Stimulated activated CD8-positive, alpha-beta memory T cell treated with anti-CD3 and anti-CD28 coated beads, Interleukin-7, amount 100 ng/mL, for 1 hour (primary cell): ENCODE measurements around the gene HECA.
A peak's percentile ranks its signal among the peaks of the same experiment; 100 is the strongest.
"Not testable (repeated sequence)": the region's sequence is repeated elsewhere in the genome, so short reads cannot be mapped to it uniquely, and the experiment has no call there.

Experiments
- DNase-seq, 2 donors: peaks; one replicate each; pipeline ENCODE4 v3.0.0-alpha.2; 2020; ENCODE audit warnings: low read depth in 2 of 2

HECA gene, protein sequence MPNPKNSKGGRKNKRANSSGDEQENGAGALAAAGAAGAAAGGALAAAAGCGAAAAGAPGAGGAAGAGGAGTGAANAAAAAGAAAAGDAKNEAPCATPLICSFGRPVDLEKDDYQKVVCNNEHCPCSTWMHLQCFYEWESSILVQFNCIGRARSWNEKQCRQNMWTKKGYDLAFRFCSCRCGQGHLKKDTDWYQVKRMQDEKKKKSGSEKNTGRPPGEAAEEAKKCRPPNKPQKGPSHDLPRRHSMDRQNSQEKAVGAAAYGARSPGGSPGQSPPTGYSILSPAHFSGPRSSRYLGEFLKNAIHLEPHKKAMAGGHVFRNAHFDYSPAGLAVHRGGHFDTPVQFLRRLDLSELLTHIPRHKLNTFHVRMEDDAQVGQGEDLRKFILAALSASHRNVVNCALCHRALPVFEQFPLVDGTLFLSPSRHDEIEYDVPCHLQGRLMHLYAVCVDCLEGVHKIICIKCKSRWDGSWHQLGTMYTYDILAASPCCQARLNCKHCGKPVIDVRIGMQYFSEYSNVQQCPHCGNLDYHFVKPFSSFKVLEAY

DNA sequence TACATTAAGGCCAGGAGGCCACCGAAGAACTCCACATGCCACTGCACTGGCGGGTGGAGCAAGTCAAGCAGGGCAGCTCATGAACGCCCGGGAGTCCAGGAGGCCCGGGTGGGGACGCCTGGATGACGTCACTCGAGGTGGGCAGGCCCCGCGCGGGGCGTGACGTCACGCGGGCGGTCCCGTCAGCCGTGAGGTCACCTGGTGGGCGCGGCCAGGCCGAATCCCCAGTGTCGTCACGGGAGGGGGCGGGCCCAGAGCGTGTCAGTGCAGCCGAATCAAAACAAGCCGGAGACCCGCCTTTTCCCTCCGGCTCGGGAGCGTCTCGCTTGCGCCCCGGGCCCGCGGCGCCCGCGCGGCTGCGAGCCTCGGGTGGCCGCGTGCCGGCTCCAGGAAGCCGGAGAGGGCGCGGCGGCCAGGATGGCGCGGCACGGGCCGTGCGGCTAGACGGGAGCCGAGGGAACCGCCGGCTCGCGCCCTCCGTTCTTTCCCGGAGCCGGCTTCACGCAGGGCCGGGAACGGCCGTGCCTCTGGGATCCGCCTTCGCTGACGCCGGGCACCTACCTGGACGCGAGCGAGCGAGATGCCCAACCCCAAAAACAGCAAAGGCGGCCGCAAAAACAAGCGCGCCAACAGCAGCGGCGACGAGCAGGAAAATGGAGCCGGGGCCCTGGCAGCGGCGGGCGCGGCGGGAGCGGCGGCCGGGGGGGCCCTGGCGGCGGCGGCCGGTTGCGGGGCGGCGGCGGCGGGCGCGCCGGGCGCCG is at the start of gene HECA:
Gene HECA (plus strand): TSS at position 264 of the 761 bp plus-strand sequence. CDS start 317 bp downstream, at position 581.
- DNase-seq: peak; percentile 98 to 99

DNA sequence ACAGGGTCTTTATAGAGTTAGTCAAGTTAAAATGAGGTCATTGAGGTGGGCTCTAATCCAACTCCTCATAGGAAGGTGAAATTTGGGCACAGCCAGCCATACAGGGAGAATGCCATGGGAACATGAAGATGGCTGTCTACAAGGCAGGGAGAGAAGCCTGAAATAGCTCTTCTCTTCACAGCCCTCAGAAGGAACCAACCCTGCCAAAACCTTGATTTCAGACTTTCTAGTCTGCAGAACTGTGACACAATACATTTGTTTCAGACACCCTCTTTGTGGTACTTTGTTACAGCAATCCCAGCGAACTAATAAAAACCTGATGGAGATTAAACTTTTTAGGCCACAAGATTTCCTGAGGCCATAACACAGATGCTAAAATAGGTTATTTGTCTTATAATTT is 43.1 kb upstream of the HECA start:
- DNase-seq: no peak

DNA sequence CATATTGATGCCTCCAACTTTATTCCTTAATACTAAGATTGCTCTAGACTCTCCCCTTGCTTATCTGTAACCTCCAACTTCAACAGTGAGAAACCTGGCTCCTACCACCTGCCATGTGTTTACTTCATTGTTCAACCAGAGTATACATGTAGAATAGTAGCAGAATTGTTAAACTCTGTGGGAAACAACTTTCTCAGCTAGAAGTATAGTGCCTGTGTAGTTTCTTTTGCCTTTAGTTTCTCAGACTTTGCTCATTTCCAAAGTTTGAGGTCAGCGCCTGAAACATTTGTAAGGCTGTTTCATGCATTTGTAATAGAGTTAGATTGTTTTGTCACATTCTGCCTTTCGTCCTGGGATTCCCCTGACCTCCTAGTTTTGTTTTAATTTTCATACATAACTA is 34.9 kb upstream of the HECA start:
- no peak for DNase-seq

DNA sequence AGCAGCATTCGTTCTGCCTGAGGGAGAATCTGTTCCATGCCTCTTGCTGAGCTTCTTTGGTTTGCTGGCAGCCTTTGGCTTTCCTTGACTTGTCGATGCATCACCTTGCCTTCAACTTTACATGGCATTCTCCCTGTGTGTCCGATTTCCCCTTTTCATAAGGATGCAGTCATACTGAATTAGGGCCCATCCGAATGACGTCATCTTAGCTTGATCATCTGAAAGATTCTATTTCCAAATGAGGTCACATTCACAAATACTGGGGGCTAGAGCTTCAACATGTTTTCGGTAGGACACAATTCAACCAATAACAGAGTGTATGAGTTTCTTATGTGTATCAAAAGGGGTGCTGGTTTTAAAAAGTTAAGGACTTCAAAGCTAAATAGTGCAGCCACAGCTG is 27.8 kb upstream of the HECA start:
- no peak for DNase-seq

DNA sequence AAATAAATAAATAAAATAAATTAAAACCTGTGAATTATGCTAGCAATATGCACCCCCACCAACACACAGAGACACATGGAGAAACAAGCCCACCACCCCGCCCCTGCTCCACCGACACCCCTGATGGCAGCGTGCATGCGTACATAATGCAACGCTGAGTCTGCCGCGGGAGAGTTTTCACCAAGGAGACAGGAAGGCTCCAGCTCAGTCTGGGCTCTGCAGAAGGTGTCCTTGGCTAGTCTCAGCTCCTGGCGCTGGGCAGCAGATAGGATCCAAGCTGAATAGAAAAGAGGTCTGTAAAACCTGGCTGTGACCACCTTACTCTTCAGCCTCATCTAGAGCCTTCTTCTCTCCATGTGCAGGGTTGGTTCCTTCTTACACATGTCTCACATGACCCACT is 26.5 kb upstream of the HECA start:
- DNase-seq: no peak

DNA sequence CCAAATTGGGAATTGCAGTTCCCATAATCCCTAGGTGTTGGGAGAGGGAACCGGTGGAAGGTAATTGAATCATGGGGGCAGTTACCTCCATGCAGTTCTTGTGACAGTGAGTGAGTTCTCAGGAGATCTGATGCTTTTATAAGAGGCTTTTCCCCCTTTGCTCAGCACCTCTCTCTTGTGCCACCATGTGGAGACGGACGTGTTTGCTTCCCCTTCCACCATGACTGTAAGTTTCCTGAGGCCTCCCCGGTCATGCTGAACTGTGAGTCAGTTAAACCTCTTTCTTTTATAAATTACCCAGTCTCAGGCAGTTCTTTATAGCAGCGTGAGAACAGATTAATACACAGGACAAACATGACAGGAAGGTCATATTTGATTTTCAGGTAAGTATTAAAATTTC is 25.3 kb upstream of the HECA start:
- no peak for DNase-seq

DNA sequence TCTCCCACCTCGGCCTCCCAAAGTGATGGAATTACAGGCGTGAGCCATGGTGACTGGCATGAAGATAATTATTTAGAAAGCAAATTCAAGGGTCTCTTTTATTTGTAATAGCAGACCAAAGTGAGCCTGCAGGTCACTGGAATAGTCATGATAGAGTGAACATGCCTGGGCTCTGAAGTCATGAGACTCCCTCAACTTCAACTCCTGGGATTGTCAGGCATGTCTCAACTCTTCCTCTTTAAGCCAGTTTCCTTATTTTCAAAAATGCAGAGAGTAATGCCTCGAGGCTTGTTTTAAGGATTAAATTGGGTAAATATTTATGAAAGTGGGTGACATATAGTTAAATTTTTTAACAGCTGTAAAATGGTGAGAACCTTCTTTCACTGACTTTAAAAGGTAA is 22.7 kb upstream of the HECA start:
- DNase-seq: no peak

DNA sequence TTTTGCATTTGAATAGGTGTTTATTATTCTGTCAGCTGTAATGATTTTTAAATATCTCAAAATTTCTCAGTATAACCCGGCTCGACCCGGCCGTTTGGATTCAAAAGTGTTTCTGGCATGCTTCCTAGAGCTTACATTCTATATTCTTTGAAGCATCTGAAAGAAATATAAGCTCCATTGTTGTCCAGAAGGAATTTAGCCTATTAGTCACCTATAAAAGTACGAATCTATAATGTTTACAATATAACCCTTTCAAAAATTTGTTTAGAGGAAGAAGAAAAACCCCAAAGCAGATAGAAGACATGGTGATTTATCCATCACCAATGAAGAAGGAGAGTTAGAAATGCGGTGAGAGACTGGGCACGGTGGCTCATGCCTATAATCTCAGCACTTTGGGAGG is 22.3 kb upstream of the HECA start:
- no peak for DNase-seq

DNA sequence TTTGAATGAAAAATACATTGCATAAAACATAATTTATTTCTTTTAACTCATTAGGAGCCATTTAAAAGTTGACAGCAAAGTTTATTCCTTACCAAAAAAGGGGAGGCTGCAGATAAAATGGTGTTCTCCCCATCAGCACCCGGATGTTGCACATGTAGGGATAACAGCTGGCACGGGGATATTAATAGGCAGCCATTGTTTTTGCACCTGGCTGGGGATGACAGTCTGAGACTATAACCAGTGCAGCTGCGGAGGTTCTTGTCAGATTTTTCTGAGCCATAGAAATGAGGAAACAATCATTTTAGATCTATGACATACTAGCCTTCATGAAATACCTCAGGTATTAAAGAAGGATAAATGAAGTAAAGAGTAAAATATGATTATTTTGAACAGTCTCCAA is 20.1 kb upstream of the HECA start:
- DNase-seq: no peak

DNA sequence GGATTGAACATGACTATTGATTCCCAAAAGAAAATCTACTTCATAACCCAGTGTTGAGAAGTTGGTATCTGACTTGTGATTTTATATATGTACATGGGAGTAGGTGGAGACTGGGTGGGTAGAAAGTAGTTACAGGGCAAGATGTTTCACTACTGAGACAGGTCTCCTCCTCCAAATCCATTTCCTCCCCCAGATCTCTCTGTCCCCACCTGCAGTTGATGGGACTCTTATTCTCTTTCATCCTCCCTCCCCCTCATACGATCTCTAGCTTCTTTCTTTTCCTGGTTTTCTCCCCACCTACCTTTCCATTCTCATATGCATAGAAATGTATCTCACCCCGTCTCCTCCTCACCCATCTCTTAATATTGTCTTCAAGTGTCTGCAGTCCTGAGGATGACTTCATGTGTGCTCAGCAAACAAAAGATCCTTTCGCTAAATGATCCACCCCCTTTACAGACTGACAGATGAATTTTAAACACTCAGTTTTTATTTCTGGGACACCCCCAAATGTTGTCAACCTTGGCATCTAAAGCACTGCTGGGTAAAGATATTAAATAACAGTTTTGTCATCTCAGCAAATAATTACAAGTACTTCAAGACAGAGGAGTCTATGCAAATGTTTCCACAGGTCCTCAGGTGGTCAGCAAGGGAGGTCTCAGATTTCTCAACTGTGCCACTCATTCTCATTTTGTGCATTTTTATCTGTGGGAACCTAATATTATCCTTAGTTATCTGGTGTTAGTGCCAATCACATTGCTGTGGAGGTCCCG is 18.7 kb upstream of the HECA start:
- DNase-seq: no peak

DNA sequence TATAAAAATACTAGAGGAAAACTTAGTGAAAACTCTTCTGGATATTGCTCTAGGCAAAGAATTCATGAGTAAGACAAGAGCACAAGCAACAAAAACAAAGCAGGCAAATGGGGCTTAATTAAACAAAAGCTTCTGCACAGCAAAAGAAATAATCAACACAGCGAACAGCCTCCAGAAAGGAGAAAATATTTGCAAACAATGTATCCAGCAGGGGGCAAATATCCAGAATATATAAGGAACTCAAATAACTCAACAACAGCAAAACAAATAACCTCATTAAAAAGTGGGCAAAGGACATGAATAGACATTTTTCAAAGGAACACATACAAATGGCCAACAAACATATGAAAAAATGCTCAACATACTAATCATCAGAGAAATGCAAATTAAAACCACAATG is 17.1 kb upstream of the HECA start:
- DNase-seq: no peak

DNA sequence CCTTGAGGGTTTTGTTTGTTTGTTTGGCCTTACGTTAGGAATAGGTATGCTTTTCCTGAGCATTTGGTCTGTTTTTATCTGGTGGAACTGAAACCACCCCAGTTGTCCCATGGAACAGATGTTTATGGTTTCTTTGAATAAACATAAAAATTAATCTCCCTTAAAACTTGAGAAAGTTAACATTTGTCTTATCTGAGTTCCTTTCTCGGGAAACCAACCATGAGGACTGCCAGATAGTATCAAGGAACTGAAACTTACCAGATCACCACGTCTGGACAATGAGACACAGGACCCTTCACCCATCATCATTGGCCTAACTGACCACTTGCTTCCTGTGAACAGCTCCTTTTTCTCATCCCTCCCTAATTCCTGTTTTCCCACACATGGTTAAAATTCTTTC is 15.3 kb upstream of the HECA start:
- no peak for DNase-seq

DNA sequence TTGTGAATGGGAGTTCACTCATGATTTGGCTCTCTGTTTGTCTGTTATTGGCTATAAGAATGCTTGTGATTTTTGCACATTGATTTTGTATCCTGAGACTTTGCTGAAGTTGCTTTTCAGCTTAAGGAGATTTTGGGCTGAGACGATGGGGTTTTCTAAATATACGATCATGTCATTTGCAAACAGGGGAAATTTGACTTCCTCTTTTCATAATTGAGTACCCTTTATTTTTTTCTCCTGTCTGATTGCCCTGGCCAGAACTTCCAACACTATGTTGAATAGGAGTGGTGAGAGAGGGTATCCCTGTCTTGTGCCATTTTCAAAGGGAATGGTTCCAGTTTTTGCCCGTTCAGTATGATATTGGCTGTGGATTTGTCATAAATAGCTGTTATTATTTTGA is 12.1 kb upstream of the HECA start:
- not testable (repeated sequence) for DNase-seq

DNA sequence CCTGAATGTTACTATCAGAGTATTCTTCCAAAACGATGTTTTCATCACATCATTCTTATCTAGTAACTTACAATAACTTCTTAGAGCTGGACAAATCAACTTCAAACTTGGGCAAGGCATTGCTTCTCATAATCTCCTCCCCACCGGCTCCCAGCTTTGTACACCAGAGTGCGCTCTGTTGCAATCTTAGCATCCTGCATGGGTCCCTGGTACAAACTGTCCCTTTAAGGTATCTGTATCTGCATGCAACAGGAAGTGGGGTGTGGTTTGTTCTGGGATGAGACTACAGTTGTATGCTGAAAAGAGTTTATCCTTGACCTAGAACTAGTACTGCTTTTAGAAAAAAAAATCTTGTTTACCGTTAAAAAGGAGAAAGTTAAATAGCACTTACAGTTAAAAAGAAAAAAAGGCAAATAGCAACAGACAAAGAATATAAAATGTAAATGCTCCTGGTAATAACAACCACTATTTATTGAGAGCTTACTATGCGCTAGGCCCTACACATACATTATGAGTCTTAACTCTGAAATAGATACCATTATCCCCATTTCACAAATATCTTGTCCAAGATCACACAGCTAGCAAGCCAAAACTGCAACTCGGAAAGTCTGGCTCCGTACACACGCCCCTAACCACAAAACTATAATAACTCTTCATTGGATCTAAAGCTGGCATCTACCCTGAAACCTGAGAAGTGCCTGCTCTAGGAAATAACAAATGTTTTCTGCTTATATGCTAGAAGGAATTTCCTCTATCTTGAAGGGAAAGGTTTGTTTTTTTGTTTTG is 9.8 kb upstream of the HECA start:
- peak; percentile 51 to 56 for DNase-seq

DNA sequence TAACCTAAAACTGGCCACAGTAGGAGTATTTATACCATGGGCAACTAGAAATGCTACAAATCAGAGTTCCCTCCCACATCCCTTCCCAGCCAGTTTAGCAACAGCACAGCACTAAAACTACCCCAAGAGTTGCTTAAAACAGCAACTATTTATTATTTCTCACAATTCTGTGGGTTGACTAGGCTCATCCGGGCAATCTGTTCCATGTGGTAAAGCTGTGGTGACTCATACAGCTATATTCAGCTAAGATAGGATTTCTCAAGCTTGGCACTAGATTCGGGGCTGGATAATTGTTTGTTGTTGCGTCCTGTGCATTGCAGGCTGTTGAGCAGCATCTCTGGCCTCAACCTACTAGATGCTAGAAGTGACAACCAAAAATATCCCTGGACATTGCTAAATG is 8.6 kb upstream of the HECA start:
- DNase-seq: no peak

DNA sequence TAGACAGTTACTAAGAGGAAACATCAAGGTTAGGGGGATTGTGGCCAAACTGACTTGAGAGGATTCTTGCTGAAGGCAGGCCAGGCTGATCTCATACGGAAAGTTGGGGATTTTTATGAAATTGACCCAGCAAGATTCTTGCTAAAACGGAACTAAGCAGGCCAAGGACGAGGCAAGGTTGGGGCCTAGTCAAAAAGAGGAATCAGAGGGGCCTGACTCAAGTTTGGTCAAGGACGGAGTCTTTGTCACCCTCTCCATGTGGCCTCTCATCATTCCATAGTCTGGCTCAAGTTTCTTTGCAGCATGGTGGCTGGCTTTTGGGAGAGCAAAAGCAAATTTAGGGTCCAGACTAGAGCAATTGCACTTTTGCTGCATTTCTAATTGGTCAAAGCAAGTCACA is 7.9 kb upstream of the HECA start:
- no peak for DNase-seq

DNA sequence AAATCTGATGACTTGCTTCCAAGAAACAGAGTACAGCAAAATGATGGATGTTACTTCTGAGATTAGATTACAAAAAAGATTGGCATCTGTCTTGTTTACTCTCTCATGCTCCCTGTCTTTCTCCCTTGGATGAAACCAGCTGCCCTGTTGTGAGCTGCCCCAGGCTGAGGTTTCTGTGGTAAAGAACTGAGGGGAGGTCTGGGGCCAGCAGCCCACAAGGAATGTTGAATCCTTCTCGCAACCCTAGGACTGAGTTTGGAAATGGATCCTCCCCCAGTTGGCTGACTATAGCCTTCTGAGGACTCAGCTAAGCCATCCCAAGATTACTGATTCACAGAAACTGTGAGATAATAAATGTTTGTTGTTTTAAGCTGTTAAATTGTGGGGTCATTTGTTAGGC is 5.6 kb upstream of the HECA start:
- no peak for DNase-seq

DNA sequence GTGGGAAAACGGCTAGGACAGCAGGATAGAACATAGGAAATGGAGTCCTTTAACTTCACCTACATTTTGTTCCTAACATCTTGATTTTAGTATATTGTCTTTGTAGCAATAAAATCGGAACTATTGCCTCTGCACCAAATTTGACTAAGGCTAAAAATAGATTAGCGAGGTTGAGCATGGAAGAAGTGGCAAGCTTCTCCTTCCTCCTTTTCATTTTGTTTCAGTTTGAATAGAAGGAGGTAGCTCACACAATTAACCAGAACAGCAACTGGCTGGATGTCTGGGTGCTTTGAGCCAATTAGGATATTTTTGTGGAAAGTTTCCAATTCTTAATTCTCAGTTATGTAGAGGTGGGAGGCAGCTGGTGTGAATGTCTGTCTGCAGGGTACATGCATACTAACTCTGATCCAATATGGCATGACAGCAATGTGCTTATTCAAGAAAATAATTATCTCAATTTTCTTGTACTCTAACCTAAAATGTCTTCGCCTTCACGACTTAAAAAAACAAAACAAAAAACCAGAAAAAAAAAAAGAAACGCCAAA is 3.1 kb upstream of the HECA start:
- DNase-seq: no peak

DNA sequence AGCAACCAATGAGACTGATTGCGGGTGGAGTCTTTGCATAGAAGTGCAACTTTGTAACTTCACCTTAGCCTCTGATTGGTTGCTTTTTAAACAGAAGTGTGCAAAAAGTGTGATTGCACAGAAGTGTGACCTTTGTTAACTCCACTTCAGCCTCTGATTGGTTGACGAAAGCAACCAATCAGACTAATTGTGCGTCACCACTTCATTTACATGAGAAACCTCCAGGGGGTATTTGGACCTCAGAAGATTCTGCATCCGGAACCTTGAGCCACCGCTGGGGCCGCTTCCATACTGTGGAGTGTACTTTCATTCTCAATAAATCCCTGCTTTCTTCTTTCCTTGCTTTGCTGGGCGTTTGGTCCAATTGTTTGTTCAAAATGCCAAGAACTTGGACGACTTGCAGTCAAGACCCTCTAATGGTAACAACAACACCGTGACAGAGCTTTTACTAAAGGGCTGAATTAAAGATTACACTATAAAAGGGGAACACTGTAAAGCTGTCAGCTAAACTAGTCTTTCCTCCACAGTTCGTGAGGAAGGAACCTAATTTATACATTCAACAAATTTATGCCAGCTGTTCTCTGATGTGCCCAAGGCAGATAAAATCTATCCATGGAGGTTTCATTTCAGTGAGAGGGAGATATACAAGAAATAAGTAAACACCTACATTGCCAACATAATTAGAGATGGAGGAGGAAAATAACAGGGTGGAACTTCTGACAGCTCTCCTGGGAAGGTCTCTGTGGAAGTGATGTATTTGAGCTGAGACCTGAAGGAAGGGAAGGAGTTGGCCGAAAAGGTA is 1.4 kb upstream of the HECA start:
- DNase-seq: no peak

DNA sequence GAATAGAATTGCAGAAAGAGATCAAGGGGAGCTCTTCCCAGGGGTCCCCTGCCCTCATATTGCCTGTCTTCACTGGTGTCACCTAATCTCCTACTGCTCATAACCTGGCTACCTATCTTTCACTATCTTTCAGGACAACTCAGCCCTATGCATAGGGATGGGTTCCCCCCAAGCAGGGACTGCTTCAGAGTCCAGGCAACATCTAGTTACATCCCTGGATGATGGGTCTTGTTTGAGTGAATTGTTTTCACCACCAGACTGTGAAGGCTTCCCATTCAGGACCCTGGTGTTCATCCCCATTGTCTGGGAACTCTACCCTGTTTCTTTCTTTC is 850 bp upstream of the HECA start:
- DNase-seq: no peak
